HepG2 (cell line): ENCODE measurements around the gene TSSK6. TPM values are rescaled to one million over a fixed set of nuclear protein-coding genes. Genes with fewer than 3 reads are reported as not detected.

ENCODE experiments used
- ATAC-seq: fragments of 200-7000 bp; cut with Tn5 transposase; 3 replicates; pipeline ENCODE4 v1.9.1; 2020; ENCODE audit warnings: mild to moderate bottlenecking, moderate library complexity
- BruUV-seq: library from RNA; stranded (reverse); fragments of 400-500 nt; replicated peaks from 2 replicates; lab custom pipeline; 2021; lab: Mats Ljungman, UMichigan
- CTCF ChIA-PET: fragments of 300-600 bp; formaldehyde crosslinking; extraction: SDS; loops from one replicate; lab custom pipeline; 2021; ENCODE audit warnings: low total read pairs, inconsistent platforms, low intra/inter-chr PET ratio; lab: Yijun Ruan, JAX
- POLR2A ChIA-PET: fragments of 350-600 bp; sonication (Branson Sonifier 250); formaldehyde crosslinking; loops from one replicate; lab custom pipeline; 2020; ENCODE audit warnings: antibody characterized with exemption, inconsistent platforms; lab: Yijun Ruan, JAX
- DNase-seq: peaks from one replicate; pipeline ENCODE4 v3.0.0-alpha.2; 2015; ENCODE audit warnings: low spot score
- FAIRE-seq: peaks from 3 replicates; lab custom pipeline; 2011; peaks lifted over from hg19 to GRCh38; lab: Jason Lieb, UNC
- H2AFZ ChIP-seq: one replicate; pipeline ENCODE4 v1.6.1; 2011; ENCODE audit warnings: low read length, inconsistent platforms
- H3K27ac ChIP-seq: fragments of 300-600 bp; 3 replicates; pipeline ENCODE4 v1.8.0; 2011; ENCODE audit warnings: mixed run types, mild to moderate bottlenecking, mixed read lengths, low read length, inconsistent platforms; ENCODE audit not compliant: insufficient read depth; ENCODE audit errors: extremely low read length
- H3K27me3 ChIP-seq, 2 experiments: fragments of 200-600 bp in 1 of 2; 2 replicates in 1 of 2; 3 replicates in 1 of 2; pipeline versions ENCODE4 v1.6.0 to v1.8.0; 2011; ENCODE audit warnings: low read length in 2 of 2, mild to moderate bottlenecking in 2 of 2, moderate library complexity in 2 of 2, inconsistent platforms in 1 of 2; ENCODE audit not compliant: insufficient read depth in 2 of 2, control insufficient read depth in 1 of 2
- H3K36me3 ChIP-seq, 2 experiments: fragments of 200-600 bp in 1 of 2; replicated peaks in 1 of 2; 2 replicates in 1 of 2; 3 replicates in 1 of 2; pipeline versions ENCODE4 v1.5.1 to v1.8.0; 2011; ENCODE audit warnings: low read length in 2 of 2, inconsistent platforms in 1 of 2; ENCODE audit not compliant: insufficient read depth in 2 of 2, control insufficient read depth in 1 of 2
- H3K4me1 ChIP-seq: 2 replicates; pipeline ENCODE4 v1.5.1; 2012; ENCODE audit warnings: low read length, inconsistent platforms; ENCODE audit not compliant: insufficient read depth
- H3K4me2 ChIP-seq: 2 replicates; pipeline ENCODE4 v1.6.0; 2011; ENCODE audit warnings: low read depth, low read length, inconsistent platforms
- H3K4me3 ChIP-seq, 3 experiments: fragments of 200-600 bp in 1 of 3; sonication (generic), shearing (Covaris generic) in 1 of 3; replicated peaks in 1 of 3; 2 replicates each; pipeline ENCODE4 v1.5.1; 2011 to 2016; ENCODE audit warnings: low read length in 3 of 3, inconsistent platforms in 2 of 3, low read depth in 2 of 3, mild to moderate bottlenecking in 2 of 3, control low read depth in 1 of 3, mixed read lengths in 1 of 3; ENCODE audit not compliant: insufficient read depth in 1 of 3
- H3K79me2 ChIP-seq: one replicate; pipeline ENCODE4 v1.6.1; 2011; ENCODE audit warnings: low read length, inconsistent platforms; ENCODE audit not compliant: insufficient read depth
- H3K9ac ChIP-seq: 2 replicates; pipeline ENCODE4 v1.6.0; 2011; ENCODE audit warnings: mild to moderate bottlenecking, low read depth, low read length, inconsistent platforms; ENCODE audit not compliant: insufficient read depth
- H3K9me3 ChIP-seq: 2 replicates; pipeline ENCODE4 v1.5.1; 2012; ENCODE audit warnings: mild to moderate bottlenecking, low read length
- H4K20me1 ChIP-seq: 2 replicates; pipeline ENCODE4 v1.6.0; 2011; ENCODE audit warnings: inconsistent platforms, mild to moderate bottlenecking, low read length, moderate library complexity; ENCODE audit not compliant: insufficient read depth
- AGO1 ChIP-seq: fragments of 200-400 bp; formaldehyde crosslinking; IDR thresholded peaks from 2 replicates; pipeline ENCODE4 v1.6.1; 2017; ENCODE audit warnings: mild to moderate bottlenecking, low read depth, low read length, moderate library complexity; ENCODE audit not compliant: poor library complexity, severe bottlenecking
- ATF7 ChIP-seq, 2 experiments: fragments of 450-650 bp in 1 of 2; sonication (generic) in 1 of 2; formaldehyde crosslinking in 1 of 2; IDR thresholded peaks; 2 replicates each; pipeline versions ENCODE4 v1.4.0 to v1.6.1; 2016 to 2020; ENCODE audit warnings: antibody characterized with exemption in 1 of 2, mild to moderate bottlenecking in 1 of 2, missing genetic modification reagents in 1 of 2
- EHMT2 ChIP-seq: fragments of 200-600 bp; sonication (generic); IDR thresholded peaks from 2 replicates; pipeline ENCODE4 v1.7.0; 2017; ENCODE audit warnings: antibody characterized with exemption, low read depth, low read length, borderline replicate concordance
- HOXA3 ChIP-seq: sonication (generic); formaldehyde crosslinking; IDR thresholded peaks from 2 replicates; pipeline ENCODE4 v1.5.0; 2020; ENCODE audit warnings: missing genetic modification reagents
- RXRB ChIP-seq: IDR thresholded peaks from 2 replicates; pipeline ENCODE4 v1.6.1; 2016; ENCODE audit warnings: borderline replicate concordance, missing genetic modification reagents, missing compliant biosample characterization
- ZFP91 ChIP-seq: sonication (generic); formaldehyde crosslinking; IDR thresholded peaks from 2 replicates; pipeline ENCODE4 v1.9.0; 2022; ENCODE audit warnings: missing genetic modification reagents, mild to moderate bottlenecking, borderline replicate concordance
- ZNF770 ChIP-seq: sonication (generic); formaldehyde crosslinking; IDR thresholded peaks from 2 replicates; pipeline ENCODE4 v1.5.0; 2020; ENCODE audit warnings: mild to moderate bottlenecking, missing genetic modification reagents
- ZXDC ChIP-seq: sonication (generic); formaldehyde crosslinking; IDR thresholded peaks from 2 replicates; pipeline ENCODE4 v1.5.0; 2020; ENCODE audit warnings: mild to moderate bottlenecking, missing genetic modification reagents
- WGBS: methylation state at CpG from one replicate; pipeline ENCODE4 v1.1.6; 2017; ENCODE audit warnings: low lambda C conversion rate; 5-methylcytosine and 5-hydroxymethylcytosine counted together
- in situ Hi-C: cut with HindIII; loops from 2 replicates; pipeline ENCODE4 v1.10.0; 2017; ENCODE audit warnings: low pct_unique_long_range_greater_than_20kb; ENCODE audit not compliant: extremely low pct_ligation_motif_present
- intact Hi-C: fragments of 100-400 bp; cut with micrococcal nuclease; formaldehyde crosslinking; loops from one replicate; pipeline ENCODE4 v1.10.0; 2022; ENCODE audit not compliant: unreplicated experiment
- polyA plus RNA-seq, 8 experiments: library from polyadenylated mRNA; depleted of rRNA in 3 of 8; stranded (reverse) in 7 of 8; unstranded in 1 of 8; fragments of >200 nt; fragmentation: Illumina TruSeq in 4 of 8; extraction: Trizol in 4 of 8; gene quantifications; 2 replicates each; pipeline versions ENCODE4 v1.2.1 to v1.2.3, GENCODE V29; 2011 to 2016; ENCODE audit warnings: low read depth in 4 of 8, missing spikeins in 1 of 8, mixed read lengths in 1 of 8; ENCODE audit not compliant: insufficient read depth in 1 of 8
- total RNA-seq, 5 experiments: library from RNA; depleted of rRNA; stranded (reverse); fragments of >200 nt; fragmentation: Illumina TruSeq; extraction: Trizol; gene quantifications; 2 replicates each; pipeline ENCODE4 v1.2.3, GENCODE V29; 2016; ENCODE audit warnings: low read depth in 1 of 5

The TSSK6 gene
- total and polyA plus RNA-seq, 2 of the 13 experiments (the other 11 are each of a cell fraction or from before 2014, with no cell fraction given): 0.71 to 1.2 TPM

DNA sequence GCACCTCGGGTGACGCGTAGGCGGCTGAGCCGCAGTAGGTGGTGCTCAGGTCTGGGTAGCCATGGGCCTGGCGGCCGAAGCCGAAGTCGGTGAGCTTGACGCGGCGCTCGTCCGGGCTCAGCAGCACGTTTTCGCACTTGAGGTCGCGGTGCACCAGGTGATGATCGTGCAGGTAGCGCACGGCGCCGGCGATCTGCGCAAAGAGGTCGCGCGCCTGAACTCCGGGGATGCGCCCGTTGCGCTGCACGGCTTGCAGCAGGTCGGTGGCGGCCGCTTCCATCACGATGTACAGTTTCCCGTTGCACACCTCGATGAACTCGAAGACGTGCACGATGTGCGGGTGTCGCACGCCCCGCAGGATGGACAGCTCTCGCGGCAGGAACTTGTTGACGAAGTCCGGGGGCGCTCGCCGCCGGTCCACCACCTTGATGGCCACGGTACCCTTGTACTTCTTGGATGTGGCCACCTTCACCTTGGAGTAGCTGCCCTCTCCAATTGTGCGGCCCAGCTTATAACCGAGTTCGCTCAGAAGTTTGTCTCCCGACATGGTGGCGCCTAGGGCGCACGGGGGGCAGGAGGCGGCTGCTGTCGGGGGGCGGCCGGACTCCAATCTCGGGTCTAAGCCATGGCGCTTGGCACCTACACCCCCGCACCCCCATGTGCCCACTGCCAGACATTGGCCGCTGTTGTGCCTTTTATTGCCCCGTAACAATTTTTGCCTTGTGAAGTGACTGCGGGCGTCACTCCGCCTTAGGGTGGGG lies at the start of gene TSSK6 (continued):
- TF ChIP-seq ATF7 (IDR thresholded peaks at IDR 0.05): no peak
- TF ChIP-seq ATF7 (CRISPR knock-in tag; IDR thresholded peaks at IDR 0.05): no peak
- peak; percentile 30; the same call in 1 of the 2 replicates for TF ChIP-seq HOXA3 (CRISPR knock-in tag)
- TF ChIP-seq EHMT2: no peak

DNA sequence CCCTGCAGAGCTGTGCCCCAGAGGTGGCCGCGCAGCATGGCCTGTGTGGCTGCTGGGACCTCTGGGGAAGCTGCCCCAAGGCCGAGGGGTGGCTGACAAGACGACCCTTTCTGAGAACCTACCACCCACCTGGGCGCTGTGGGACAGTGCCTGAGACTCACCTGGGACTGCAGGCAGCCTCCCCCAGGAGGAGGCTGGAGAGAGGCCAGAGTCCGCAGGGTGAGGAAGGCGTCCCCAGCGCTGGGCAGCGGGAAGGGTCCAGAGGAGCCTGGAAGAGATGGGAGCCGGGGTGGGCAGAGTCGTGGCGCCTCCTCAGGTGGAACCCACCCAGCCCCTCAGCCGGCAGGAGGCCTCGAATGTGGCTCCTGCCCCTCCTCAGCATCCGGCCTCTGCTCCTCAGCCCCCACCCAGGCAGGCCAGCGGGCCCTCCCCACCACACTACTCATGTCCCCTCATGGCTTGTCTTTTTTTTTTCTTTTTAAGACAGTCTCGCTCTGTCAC lies 48.0 kb upstream of the TSSK6 start:
- Histone ChIP-seq H3K27ac (no peak overlapping the region), H3K4me3 (peak overlapping the region in 1 of 3 experiments; percentile 14; a peak in 1 of 6 replicates), H4K20me1 (no peaks in the 10 kb centered on the region), H3K9ac (no peak overlapping the region), H3K9me3 (no peaks in the 10 kb centered on the region), H3K4me2 (peak overlapping the region; percentile 55), H3K36me3 (no peaks in the 10 kb centered on the region), H3K79me2 (no peaks in the 10 kb centered on the region), H3K27me3 (peaks cover 4 to 8% of the 10 kb centered on the region in 2 experiments; a peak in 3 of 5 replicates), H3K4me1 (peaks cover 24% of the 10 kb centered on the region), H2AFZ (no peak overlapping the region)
- TF ChIP-seq ZNF770: peak; percentile 23; the same call in 1 of the 2 replicates
- TF ChIP-seq AGO1: no peak
- TF ChIP-seq RXRB (CRISPR knock-in tag): no peak
- TF ChIP-seq ZXDC: no peak
- TF ChIP-seq ZFP91 (CRISPR knock-in tag): 0 out of 2 replicates have a peak, but pooled peaks have one; percentile 10
- FAIRE-seq (no peak), DNase-seq (no peak), ATAC-seq (0 out of 3 replicates have a peak, but pooled peaks have one; percentile 8)
- no TSS peak for BruUV-seq
- 36% methylated on average over 6 of the region's 17 CpGs for WGBS
- intact Hi-C loops: no loop called here
- in situ Hi-C loops: loop anchor here (25.0 kb wide), 1 partner anchor 999 kb away; the partner anchor contains the start of gene ZNF737
- POLR2A ChIA-PET: no interaction called here
- CTCF ChIA-PET: interaction anchor here (0.7 kb wide), 1 partner anchor 81 kb away, joined by 3 read pairs; no protein-coding TSS in a partner anchor
